Measurements from ENCODE around the gene EVPL.

EVPL gene

GRCh38 chr17:75998327-75998795, 28.7 kb downstream of the EVPL start:
- H3K4me3 ChIP-seq (replicated peaks; ENCODE audit: low read depth, low read length), result no peak overlapping the region
- DNase-seq (ENCODE audit: extremely low read depth, low read depth), result no peak
- TF ChIP-seq CTCF (IDR thresholded peaks at IDR 0.05; ENCODE audit: low read depth, low read length, missing control alignments), result no peak

- no peak for TF ChIP-seq CTCF (IDR thresholded peaks at IDR 0.05; ENCODE audit: low read depth, low read length, missing control alignments)
- H3K4me3 ChIP-seq (replicated peaks; ENCODE audit: low read depth, low read length), result no peak overlapping the region
- no peak for DNase-seq (ENCODE audit: extremely low read depth, low read depth)
Observed at GRCh38 chr17:75996665-75997590, 30.2 kb downstream of the EVPL start.

- no peak for TF ChIP-seq CTCF (IDR thresholded peaks at IDR 0.05; ENCODE audit: low read depth, low read length, missing control alignments)
- DNase-seq (ENCODE audit: extremely low read depth, low read depth), result no peak
- H3K4me3 ChIP-seq (replicated peaks; ENCODE audit: low read depth, low read length), result no peak overlapping the region
Observed at GRCh38 chr17:75995385-75995925, 31.7 kb downstream of the EVPL start.

- TF ChIP-seq CTCF (IDR thresholded peaks at IDR 0.05; ENCODE audit: low read depth, low read length, missing control alignments), result no peak
- no peak overlapping the region for H3K4me3 ChIP-seq (replicated peaks; ENCODE audit: low read depth, low read length)
- no peak for DNase-seq (ENCODE audit: extremely low read depth, low read depth)
Observed at GRCh38 chr17:75994802-75995370, 32.2 kb downstream of the EVPL start.

GRCh38 chr17:75991396-75991795, 35.7 kb downstream of the EVPL start:
- no peak for DNase-seq (ENCODE audit: extremely low read depth, low read depth)
- H3K4me3 ChIP-seq (replicated peaks; ENCODE audit: low read depth, low read length), result no peak overlapping the region
- TF ChIP-seq CTCF (IDR thresholded peaks at IDR 0.05; ENCODE audit: low read depth, low read length, missing control alignments), result no peak

- DNase-seq (ENCODE audit: extremely low read depth, low read depth), result no peak
- TF ChIP-seq CTCF (IDR thresholded peaks at IDR 0.05; ENCODE audit: low read depth, low read length, missing control alignments), result no peak
- H3K4me3 ChIP-seq (replicated peaks; ENCODE audit: low read depth, low read length), result no peak overlapping the region
Observed at GRCh38 chr17:75987041-75987440, 40.1 kb downstream of the EVPL start.

Measured in HFF-Myc (cell line).